GM10248 (cell line): ENCODE measurements around the gene PVR.

Source experiments
- CTCF ChIA-PET: fragments of 300-600 bp; sonication (Branson Sonifier 250); formaldehyde crosslinking; extraction: SDS; loops from one replicate; lab custom pipeline; 2021; ENCODE audit warnings: antibody characterized with exemption; lab: Yijun Ruan, JAX
- POLR2A ChIA-PET: fragments of 350-650 bp; sonication (Branson Sonifier 250); formaldehyde crosslinking; extraction: SDS; loops from one replicate; lab custom pipeline; 2020; ENCODE audit warnings: antibody characterized with exemption; lab: Yijun Ruan, JAX
- DNase-seq: peaks from one replicate; pipeline ENCODE4 v3.0.0; 2012; ENCODE audit errors: extremely low spot score
- CTCF ChIP-seq: IDR thresholded peaks from 2 replicates; pipeline ENCODE4 v1.5.1; 2012; ENCODE audit warnings: mild to moderate bottlenecking, low read depth; ENCODE audit errors: extremely low read depth, missing control alignments, control extremely low read depth

Gene PVR

GRCh38 chr19:44675521-44675920 lies 31.8 kb downstream of the PVR start:
- DNase-seq = no peak
- no peak for TF ChIP-seq CTCF
- ChIA-PET CTCF (interaction anchor here (1.1 to 3.1 kb wide), 5 partner anchors 13 to 98 kb away, joined by 3 to 11 read pairs (median 4); no protein-coding TSS in a partner anchor), POLR2A (no interaction called here)

GRCh38 chr19:44677019-44677811 lies 33.5 kb downstream of the PVR start:
- CTCF ChIA-PET = interaction anchor here (0.8 to 3.1 kb wide), 5 partner anchors 12 to 106 kb away, joined by 3 to 11 read pairs (median 4); no protein-coding TSS in a partner anchor
- DNase-seq = no peak
- TF ChIP-seq CTCF = no peak
- POLR2A ChIA-PET = no interaction called here

GRCh38 chr19:44680536-44680935 lies 36.8 kb downstream of the PVR start:
- CTCF ChIA-PET = interaction anchor here (1.1 to 1.8 kb wide), 6 partner anchors 9 to 110 kb away, joined by 3 to 6 read pairs (median 5); no protein-coding TSS in a partner anchor
- POLR2A ChIA-PET = no interaction called here
- DNase-seq = no peak
- no peak for TF ChIP-seq CTCF

DNA sequence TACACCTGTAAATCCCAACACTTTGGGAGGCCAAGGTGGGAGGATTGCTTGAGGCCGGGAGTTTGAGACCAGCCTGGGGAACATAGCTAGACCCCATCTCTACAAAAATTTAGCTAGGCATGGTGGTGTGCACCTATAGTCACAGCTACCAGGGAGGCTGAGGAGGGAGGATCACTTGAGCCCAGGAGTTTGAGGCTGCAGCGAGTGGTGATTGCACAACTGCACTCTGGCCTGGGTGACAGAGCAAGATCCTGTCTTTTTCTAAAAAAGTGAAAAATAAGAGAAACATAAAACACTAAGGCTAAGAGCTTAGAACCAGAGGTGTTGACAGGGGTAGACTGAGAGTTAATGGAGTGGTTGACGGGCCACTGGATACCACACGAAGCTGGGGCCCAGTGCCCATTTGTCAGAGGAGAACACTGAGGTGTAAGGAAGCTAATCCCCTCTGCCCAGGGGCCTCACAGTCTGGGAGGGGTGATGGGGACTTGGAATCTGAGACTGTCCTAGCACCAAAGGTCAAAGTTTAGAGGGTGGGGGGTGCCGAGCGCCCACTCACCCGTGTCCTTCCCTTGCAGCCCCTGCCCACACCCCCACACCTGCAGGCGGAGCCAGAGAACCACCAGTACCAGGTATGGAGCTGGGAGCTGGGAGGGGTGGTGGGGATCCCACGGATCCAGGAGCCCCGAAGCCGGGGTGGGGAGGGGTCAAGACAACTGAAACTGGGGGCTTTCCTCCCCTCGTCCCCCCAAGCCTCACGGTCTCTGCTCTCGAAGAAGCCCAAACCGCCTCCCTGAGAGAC lies 38.5 kb downstream of the PVR start:
- TF ChIP-seq CTCF = no peak
- no peak for DNase-seq
- ChIA-PET POLR2A (interaction anchor here (0.6 kb wide), 2 partner anchors 86 to 1186 kb away, joined by 4 to 5 read pairs; no protein-coding TSS in a partner anchor), CTCF (interaction anchor here (0.9 to 2.4 kb wide), 5 partner anchors 25 to 164 kb away, joined by 3 to 9 read pairs (median 4); partner anchors contain the start of gene NECTIN2)

DNA sequence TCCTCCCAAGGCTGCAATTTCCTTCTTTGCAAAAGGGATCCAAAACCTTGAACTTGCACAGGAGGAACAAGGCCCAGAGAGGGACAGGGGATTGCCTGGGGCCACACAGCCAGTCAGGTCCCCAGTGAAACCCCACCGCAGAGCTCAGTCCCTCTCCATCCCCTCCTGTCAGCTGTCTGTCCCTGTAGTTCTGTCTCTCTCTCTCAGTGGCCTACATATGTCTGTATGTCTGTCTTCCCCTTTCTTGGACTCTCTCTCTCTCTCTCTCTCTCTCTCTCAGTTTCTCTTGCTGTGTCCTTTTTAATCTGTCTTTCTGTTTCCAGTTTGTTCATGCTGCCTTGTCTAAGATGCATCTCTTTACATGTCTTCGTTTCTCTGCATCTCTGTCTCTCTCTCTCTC lies 39.1 kb downstream of the PVR start:
- POLR2A ChIA-PET = no interaction called here
- CTCF ChIA-PET = interaction anchor here (1.2 to 2.4 kb wide), 3 partner anchors 26 to 102 kb away, joined by 4 to 9 read pairs (median 8); no protein-coding TSS in a partner anchor
- TF ChIP-seq CTCF = no peak
- DNase-seq = no peak
